H7 (cell line): Measurements from ENCODE around the gene FHL1. TPM values are rescaled to one million over a fixed set of nuclear protein-coding genes. Genes with fewer than 3 reads are reported as not detected.
A peak's percentile ranks its signal among the peaks of the same experiment; 100 is the strongest.

Source experiments
- DNase-seq: peaks from one replicate; pipeline ENCODE4 v3.0.0; 2012
- H3K27me3 ChIP-seq: 2 replicates; pipeline ENCODE4 v1.6.0; 2011; ENCODE audit warnings: mild to moderate bottlenecking, low read length; ENCODE audit not compliant: control insufficient read depth, insufficient read depth
- H3K36me3 ChIP-seq: replicated peaks from 2 replicates; pipeline ENCODE4 v1.5.1; 2011; ENCODE audit warnings: low read length; ENCODE audit not compliant: control insufficient read depth, insufficient read depth
- H3K4me3 ChIP-seq: 2 replicates; pipeline ENCODE4 v1.5.1; 2011; ENCODE audit warnings: low read depth, mild to moderate bottlenecking, control low read depth, low read length, moderate library complexity; ENCODE audit not compliant: insufficient read depth
- total RNA-seq: library from RNA; depleted of rRNA; stranded (reverse); fragments of >200 nt; shearing (Covaris generic); gene quantifications from 2 replicates; pipeline ENCODE4 v1.2.3, GENCODE V29; 2014

The FHL1 gene
- total RNA-seq, 1 experiment from 2014 or later: 11.4 TPM

DNA sequence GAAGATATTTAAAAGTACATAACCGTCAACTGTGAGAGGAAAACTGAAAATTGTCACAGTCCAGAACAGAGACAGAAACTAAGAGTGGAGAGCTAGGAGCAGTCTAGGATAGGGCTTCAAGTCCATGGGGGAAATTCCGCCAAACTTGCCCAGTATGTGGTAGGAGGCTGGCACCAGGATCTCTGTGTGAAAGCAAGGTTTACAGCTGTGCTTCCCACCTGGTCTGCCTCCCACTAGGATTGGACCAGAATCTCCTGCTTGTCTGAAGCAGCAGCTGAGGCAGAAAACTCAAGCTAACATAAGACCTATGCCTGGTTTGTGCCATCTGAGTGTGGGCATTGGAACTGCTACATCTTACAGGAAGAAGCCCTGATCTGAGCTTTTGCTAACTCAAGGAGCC is 18.6 kb upstream of the FHL1 start:
- no peaks in the 10 kb centered on the region for H3K27me3 ChIP-seq
- no peak overlapping the region for H3K4me3 ChIP-seq
- no peaks in the 10 kb centered on the region for H3K36me3 ChIP-seq
- DNase-seq: no peak

DNA sequence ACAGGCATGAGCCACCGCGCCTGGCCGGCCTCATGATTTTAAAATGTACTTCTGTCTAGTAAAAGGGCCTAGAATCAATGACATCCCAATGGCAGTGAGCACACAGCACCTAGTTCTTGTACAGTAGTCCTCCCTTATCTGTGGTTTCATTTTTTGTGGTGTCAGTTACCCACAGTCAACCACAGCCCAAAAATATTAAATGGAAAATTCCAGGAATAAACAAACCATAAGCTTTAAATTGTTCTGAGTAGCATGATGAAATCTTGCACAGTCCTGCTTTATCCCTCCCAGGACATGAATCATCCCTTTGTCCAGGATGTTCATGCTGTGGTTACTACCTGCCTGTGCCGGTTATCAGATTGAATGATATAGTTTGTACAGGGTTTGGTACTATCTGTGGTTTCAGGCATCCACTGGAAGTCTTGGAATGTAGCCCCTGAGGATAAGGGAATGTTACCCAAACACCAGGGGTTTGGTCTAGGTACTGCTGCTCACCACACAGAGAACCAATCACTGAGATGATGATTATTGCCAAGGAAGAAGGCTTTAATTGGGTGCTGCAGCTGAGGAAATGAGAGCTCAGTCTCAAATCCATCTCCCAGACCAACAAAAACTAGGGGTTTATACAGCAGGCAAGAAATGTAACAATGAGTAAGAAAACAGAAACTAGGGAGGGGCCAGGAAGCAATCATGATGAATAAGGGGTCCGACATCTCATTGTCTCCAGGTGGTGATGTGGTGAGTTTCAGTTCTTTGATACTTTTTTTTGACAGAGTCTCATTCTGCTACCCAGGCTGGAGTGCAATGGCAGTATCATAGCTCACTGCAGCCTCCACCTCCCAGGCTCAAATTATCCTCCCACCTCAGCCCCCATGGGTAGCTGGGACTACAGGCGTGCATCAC is 16.2 kb upstream of the FHL1 start:
- no peak overlapping the region for H3K4me3 ChIP-seq
- DNase-seq: no peak
- no peaks in the 10 kb centered on the region for H3K27me3 ChIP-seq
- H3K36me3 ChIP-seq: no peaks in the 10 kb centered on the region

DNA sequence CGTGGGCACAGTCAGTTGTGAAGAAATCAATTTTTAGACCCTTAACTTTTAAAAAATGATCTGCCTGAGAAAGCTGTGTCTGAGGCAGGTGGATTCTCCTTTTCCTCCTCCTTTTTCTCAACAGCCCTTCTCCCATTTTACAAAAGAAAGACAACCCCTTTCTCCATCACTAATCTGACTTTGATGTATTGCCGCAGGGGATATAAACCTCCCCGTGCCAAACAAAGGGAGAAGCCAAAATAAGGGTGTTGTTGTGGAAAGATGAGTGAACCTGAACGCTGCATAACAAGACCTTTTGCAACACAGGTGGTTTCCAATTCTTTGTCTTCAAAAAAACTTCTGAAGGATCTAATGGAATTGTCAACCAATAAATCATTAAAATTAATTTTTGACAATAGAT is 8.4 kb upstream of the FHL1 start:
- H3K36me3 ChIP-seq: no peaks in the 10 kb centered on the region
- peak; percentile 26 for DNase-seq
- no peaks in the 10 kb centered on the region for H3K27me3 ChIP-seq
- no peak overlapping the region for H3K4me3 ChIP-seq

DNA sequence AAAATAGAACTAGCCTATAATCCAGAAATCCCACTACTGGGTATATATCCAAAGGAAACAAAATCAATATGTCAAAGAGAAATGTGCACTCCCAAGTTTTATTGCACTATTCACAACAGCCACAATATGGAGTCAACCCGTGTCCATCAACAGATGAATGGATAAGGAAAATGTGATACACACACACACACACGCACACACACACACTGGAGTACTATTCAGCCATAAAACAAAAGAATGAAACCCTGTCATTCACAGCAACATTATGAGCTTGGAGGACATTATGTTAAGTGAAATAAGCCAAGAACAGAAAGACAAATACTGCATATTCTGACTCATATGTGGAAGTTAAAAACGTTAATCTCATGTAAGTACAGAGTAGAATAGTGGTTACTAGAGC is 5.8 kb upstream of the FHL1 start:
- H3K36me3 ChIP-seq: no peaks in the 10 kb centered on the region
- peaks cover 18% of the 10 kb centered on the region for H3K27me3 ChIP-seq
- no peak for DNase-seq
- no peak overlapping the region for H3K4me3 ChIP-seq

DNA sequence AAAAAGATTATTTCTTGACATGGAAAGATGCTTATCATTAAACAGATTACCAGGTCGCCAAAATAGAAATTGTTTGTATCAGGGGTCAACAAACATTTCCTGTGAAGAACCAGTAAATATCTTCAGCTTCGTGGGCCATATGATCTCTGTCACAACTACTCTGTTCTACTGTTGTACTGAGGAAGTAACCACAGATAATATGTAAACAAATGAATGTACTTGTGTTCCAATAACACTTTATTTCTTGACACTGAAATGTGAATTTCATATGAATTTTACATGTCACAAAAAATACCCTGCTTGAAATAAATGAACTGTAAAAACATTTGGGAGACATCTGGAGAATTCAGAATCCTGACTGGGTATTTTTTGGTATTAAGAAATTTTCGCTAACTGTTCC is 4.7 kb upstream of the FHL1 start:
- no peaks in the 10 kb centered on the region for H3K36me3 ChIP-seq
- H3K4me3 ChIP-seq: no peak overlapping the region
- no peak for DNase-seq

DNA sequence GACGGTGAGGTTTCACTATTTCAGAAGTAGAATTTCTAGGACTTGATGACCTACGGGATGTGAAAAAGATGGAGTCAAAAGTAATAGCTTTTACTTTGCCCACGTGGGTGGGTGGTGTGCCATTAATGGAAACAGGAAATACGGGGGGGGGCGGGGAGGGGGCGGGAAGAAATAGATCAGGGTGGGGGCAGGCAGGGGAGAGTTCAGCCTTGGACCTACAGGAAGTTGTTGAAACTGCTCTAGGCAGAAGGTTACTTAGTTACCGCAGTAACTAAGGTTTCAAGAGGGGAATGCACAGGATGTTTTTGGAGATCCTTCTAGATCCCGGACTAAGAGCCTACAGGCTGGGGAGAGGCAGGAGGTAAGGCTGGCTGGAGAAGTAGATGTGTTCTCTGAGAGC is 3.6 kb upstream of the FHL1 start:
- no peak overlapping the region for H3K4me3 ChIP-seq

More for the DNA sequence above, 4.7 kb upstream of the FHL1 start:
- H3K27me3 ChIP-seq: peaks cover 22% of the 10 kb centered on the region

DNA sequence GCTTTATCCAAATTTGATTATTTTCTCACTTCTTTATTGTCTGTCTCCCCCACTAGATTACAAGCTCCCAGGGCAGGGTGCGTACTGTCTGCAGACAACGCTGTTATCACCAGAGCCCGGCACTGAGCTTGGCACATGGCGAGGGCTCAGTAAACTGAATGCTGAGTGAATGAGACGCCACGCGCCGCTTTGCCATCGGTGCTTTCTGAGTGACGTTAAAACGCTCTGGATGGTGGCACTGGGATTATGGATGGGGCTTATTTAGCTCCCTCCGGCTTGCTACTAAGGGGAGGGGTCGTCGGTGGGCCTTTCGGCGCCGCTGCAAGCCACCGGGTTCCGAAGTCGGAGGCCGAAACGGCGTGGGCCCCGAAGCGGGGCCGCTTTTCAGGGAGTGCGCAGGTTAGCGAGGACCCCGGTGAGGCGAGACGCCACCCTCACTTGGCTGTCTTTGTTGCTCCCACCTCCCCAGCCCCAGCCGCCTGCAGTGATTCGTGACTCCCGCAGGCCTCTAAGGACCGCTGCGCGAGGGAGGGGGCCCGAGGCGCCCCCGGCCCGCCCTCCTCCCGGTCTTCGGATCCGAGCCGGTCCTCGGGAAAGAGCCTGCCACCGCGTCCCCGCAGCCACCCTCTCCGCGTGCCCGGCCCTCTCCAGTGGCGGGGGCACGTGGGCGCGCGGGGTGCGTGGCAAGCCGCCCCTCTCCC is 569 bp upstream of the FHL1 start:
- Histone ChIP-seq H3K4me3 (peak overlapping the region; percentile 51), H3K27me3 (peaks cover 24% of the 10 kb centered on the region), H3K36me3 (no peaks in the 10 kb centered on the region)
- peak; percentile 70 for DNase-seq

More for the DNA sequence above, 3.6 kb upstream of the FHL1 start:
- Histone ChIP-seq H3K36me3 (no peaks in the 10 kb centered on the region), H3K27me3 (peaks cover 24% of the 10 kb centered on the region)
- no peak for DNase-seq

DNA sequence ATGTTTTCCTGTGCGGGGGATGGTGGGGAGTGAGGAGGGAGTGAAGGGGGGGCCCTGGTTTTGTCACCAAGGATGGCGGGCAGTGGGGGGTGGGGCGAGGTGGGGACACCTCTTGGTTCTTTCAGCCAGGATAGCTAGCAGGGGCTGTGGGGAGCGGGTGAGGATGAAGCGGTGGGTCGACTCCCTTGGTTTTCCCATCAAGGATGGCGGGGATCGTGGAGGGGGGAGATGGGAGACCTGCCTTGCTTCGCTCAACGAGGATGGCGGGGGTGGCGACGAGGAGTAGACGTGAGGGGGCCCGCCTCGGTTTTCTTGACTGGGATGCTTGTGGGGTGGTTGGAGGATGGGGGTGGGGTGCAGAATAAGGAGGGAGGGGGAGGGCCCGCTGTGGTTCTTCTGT is 643 bp downstream of the FHL1 start:
- DNase-seq: peak; percentile 61
- H3K36me3 ChIP-seq: no peaks in the 10 kb centered on the region
- peaks cover 24% of the 10 kb centered on the region for H3K27me3 ChIP-seq
- peak overlapping the region; percentile 45 for H3K4me3 ChIP-seq

DNA sequence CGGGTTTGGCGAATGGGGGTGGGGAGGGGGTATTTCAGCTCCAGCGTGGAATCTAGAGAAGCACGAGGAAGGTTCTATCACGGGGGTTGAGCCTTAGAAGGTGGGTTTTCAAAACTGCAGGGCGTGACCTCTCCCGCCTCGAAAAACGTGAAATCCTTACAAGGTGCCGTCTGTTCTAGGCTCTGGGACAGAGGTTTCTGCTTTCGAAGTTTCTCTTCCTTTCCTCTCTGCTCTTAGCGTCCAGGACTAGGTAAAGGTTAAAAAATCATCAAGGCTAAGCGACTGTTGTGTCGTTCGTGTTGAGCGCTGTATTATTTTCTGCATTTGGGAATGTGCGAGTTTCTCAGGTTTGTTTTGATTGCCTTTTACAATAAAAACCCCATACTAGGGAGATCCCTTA is 1.1 kb downstream of the FHL1 start:
- no peak for DNase-seq
- peaks cover 24% of the 10 kb centered on the region for H3K27me3 ChIP-seq
- no peaks in the 10 kb centered on the region for H3K36me3 ChIP-seq
- peak overlapping the region; percentile 45 for H3K4me3 ChIP-seq

DNA sequence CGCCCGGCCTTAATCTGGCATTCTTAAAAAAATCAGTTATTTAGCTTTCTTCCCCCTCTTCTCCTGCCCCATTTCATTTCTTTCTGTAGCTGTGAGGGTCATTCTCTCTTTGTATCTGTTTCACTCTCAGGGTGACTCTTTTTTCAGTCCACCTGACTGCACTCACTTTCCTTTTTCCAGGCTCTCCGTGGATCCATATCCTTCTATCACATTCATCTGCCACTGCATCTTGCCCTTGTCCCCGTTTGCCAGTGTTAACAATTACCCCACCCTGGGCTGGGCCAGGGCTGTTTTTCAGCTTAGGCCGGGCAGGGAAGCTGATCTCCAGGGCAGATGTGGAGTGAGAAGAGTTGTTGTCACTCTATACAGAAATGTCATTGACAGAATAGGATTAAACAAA is 7.7 kb downstream of the FHL1 start:
- Histone ChIP-seq H3K36me3 (no peaks in the 10 kb centered on the region), H3K4me3 (no peak overlapping the region), H3K27me3 (no peaks in the 10 kb centered on the region)
- no peak for DNase-seq

DNA sequence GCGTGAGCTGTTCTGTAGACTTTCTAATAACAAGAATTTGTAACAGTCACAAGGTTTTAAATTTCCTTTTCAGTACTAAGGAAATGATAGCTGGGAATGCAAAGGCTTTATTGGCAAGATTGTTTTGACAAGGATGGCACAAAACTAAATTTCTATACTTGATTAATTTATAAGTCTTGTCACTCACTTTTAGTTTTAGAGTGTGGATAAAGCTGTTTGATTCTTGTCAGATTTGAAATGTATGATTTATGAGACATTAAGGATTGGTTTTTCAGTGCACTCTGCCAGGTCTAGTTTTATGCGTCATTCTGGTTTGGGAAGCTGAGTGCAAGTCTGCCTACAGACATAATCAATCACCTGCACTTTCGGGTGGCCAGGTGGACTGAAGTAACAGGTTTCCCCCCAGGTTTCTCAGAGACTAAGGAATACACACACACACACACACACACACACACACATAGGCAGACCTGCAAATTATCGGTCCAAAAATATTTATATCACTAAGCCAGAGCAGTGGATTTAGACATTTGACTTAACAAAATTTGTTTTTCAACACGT is 9.3 kb downstream of the FHL1 start:
- no peak for DNase-seq
- Histone ChIP-seq H3K4me3 (no peak overlapping the region), H3K27me3 (no peaks in the 10 kb centered on the region), H3K36me3 (no peaks in the 10 kb centered on the region)

DNA sequence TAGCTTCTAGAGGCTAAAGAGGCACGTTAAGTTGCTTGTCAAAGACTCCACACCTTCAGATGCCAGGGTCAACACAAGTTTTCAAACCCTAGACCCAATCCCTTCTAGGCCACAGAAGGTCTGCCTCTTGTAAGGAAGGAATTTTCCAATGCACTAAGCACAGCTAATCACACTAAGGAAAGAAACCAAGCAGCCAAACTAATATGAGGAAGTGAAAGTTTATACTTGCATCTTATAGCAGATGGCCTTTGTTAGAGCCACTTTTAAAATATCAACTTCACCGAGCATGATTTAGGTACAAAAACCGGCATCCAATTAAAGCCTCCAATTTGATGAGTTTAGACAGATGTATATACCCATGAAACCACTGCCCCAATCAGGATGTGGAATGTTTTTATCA is 9.9 kb downstream of the FHL1 start:
- DNase-seq: no peak
- H3K4me3 ChIP-seq: no peak overlapping the region
- H3K36me3 ChIP-seq: no peaks in the 10 kb centered on the region
- no peaks in the 10 kb centered on the region for H3K27me3 ChIP-seq

DNA sequence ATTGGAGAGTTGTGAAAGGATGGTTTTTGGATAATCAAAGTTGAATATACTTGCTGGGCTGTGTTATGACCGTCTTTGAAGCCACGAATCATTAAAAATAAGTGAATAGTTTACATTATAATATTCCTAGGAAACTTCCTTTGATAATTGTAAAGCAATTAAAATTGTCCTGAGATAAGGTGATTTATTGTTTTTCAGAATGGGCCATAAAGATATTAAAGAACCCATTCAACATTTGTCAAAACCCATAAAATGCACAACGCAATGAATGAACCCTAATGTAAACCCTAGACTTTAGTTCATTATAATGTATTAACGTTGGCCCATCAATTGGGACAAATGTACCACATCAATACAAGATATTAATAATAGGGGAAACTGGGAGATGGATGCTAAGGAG is 11.4 kb downstream of the FHL1 start:
- DNase-seq: no peak
- H3K36me3 ChIP-seq: no peaks in the 10 kb centered on the region
- H3K4me3 ChIP-seq: no peak overlapping the region
- no peaks in the 10 kb centered on the region for H3K27me3 ChIP-seq

DNA sequence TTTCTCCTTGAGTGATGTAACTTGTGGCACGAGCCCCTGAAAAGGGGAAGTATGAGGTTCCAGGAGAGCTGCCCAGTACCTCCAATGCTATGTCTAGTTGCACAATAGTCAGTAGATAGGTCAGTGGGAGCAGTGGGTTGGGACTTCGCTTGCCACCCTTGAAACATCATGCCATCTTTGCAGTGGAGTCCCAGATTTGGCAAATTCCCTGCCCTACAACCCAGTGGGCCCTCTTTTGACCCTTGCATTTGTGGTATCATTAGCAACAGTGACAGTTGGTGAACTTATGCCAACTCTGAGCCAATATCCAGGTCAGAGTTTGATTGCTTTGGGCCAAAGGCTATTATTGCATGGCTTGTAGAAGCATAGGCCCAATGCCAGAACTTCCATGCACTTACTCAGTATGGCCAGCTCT is 12.3 kb downstream of the FHL1 start:
- no peaks in the 10 kb centered on the region for H3K27me3 ChIP-seq
- no peak for DNase-seq
- H3K36me3 ChIP-seq: no peaks in the 10 kb centered on the region
- H3K4me3 ChIP-seq: no peak overlapping the region
